ENCODE measurements around the gene PPIF. TPM values are rescaled to one million over a fixed set of nuclear protein-coding genes. Genes with fewer than 3 reads are reported as not detected.

The PPIF gene
- total and polyA plus RNA-seq, 4 donors, result 22.2 to 84.3 (median 60.0) TPM

- TF ChIP-seq GABPA (IDR thresholded peaks at IDR 0.05 in 1 of 2, conservative IDR thresholded peaks at IDR 0.05 in 1 of 2) (no peak), SP1 (IDR thresholded peaks at IDR 0.05) (no peak), YY1 (IDR thresholded peaks at IDR 0.05) (no peak), ATF3 (IDR thresholded peaks at IDR 0.05) (no peak), JUND (IDR thresholded peaks at IDR 0.05) (no peak), RXRA (IDR thresholded peaks at IDR 0.05) (no peak), ZBTB33 (IDR thresholded peaks at IDR 0.05) (no peak), EGR1 (IDR thresholded peaks at IDR 0.05; ENCODE audit: low read depth in 2 of 2) (no peak), FOXA2 (IDR thresholded peaks at IDR 0.05) (no peak), TAF1 (conservative IDR thresholded peaks at IDR 0.05) (no peak), NR2F2 (IDR thresholded peaks at IDR 0.05) (no peak), FOXA1 (IDR thresholded peaks at IDR 0.05) (no peak), RAD21 (IDR thresholded peaks at IDR 0.05) (no peak), HNF4A (conservative IDR thresholded peaks at IDR 0.05) (no peak), REST (IDR thresholded peaks at IDR 0.05) (no peak), HNF4G (IDR thresholded peaks at IDR 0.05) (no peak)
- TF ChIP-seq, protein P1, sequence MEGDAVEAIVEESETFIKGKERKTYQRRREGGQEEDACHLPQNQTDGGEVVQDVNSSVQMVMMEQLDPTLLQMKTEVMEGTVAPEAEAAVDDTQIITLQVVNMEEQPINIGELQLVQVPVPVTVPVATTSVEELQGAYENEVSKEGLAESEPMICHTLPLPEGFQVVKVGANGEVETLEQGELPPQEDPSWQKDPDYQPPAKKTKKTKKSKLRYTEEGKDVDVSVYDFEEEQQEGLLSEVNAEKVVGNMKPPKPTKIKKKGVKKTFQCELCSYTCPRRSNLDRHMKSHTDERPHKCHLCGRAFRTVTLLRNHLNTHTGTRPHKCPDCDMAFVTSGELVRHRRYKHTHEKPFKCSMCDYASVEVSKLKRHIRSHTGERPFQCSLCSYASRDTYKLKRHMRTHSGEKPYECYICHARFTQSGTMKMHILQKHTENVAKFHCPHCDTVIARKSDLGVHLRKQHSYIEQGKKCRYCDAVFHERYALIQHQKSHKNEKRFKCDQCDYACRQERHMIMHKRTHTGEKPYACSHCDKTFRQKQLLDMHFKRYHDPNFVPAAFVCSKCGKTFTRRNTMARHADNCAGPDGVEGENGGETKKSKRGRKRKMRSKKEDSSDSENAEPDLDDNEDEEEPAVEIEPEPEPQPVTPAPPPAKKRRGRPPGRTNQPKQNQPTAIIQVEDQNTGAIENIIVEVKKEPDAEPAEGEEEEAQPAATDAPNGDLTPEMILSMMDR (IDR thresholded peaks at IDR 0.05; ENCODE audit: low read depth, low read length, missing input control), result no peak
- TF ChIP-seq, protein P2, sequence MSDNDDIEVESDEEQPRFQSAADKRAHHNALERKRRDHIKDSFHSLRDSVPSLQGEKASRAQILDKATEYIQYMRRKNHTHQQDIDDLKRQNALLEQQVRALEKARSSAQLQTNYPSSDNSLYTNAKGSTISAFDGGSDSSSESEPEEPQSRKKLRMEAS (IDR thresholded peaks at IDR 0.05), result no peak
- no peak overlapping the region for H3K27ac ChIP-seq (ENCODE audit: low read depth in 1 of 2, low read length in 2 of 2)
- no peak for DNase-seq (ENCODE audit: low spot score)
- no peak overlapping the region for H3K9ac ChIP-seq (ENCODE audit: low read depth in 1 of 2, low read length in 2 of 2)
- no peaks in the 10 kb centered on the region for H3K9me3 ChIP-seq (ENCODE audit: control insufficient read depth in 4 of 4, low read length in 3 of 4)
- 91% methylated on average over 9 of the region's 9 CpGs for WGBS
- peaks cover 10 to 41% (median 27%) of the 10 kb centered on the region in 4 donors for H3K4me1 ChIP-seq (ENCODE audit: control insufficient read depth in 4 of 4, insufficient read depth in 4 of 4, low read length in 3 of 4)
- H3K4me3 ChIP-seq (ENCODE audit: low read depth in 1 of 3, low read length in 3 of 3), result no peak overlapping the region
- H3K27me3 ChIP-seq (ENCODE audit: control insufficient read depth in 4 of 4, insufficient read depth in 4 of 4, low read length in 3 of 4), result no peaks in the 10 kb centered on the region
- H3K36me3 ChIP-seq (ENCODE audit: control insufficient read depth in 4 of 4, insufficient read depth in 3 of 4, low read depth in 1 of 4, low read length in 3 of 4), result peaks cover 0 to 26% (median 10%) of the 10 kb centered on the region in 4 donors
These were observed 38.1 kb downstream of the PPIF start for GRCh38 chr10:79385392-79385795.
